Activated CD4-positive, alpha-beta T cell treated with anti-CD3 and anti-CD28 coated beads, Interleukin-2, amount 50 U/mL, for 1 hour (primary cell): ENCODE results near the gene PDILT.
"Not testable (repeated sequence)": the region's sequence is repeated elsewhere in the genome, so short reads cannot be mapped to it uniquely, and the experiment has no call there.

ENCODE experiments used
- DNase-seq: peaks from one replicate; pipeline ENCODE4 v3.0.0-alpha.2; 2020

The PDILT gene, protein sequence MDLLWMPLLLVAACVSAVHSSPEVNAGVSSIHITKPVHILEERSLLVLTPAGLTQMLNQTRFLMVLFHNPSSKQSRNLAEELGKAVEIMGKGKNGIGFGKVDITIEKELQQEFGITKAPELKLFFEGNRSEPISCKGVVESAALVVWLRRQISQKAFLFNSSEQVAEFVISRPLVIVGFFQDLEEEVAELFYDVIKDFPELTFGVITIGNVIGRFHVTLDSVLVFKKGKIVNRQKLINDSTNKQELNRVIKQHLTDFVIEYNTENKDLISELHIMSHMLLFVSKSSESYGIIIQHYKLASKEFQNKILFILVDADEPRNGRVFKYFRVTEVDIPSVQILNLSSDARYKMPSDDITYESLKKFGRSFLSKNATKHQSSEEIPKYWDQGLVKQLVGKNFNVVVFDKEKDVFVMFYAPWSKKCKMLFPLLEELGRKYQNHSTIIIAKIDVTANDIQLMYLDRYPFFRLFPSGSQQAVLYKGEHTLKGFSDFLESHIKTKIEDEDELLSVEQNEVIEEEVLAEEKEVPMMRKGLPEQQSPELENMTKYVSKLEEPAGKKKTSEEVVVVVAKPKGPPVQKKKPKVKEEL

GRCh38 chr16:20404637-20405036 lies at the start of gene PDILT:
TSS of gene PDILT (minus strand) at chr16:20404737. CDS start at chr16:20399300, 5,437 bp downstream.
- no peak for DNase-seq

GRCh38 chr16:20453633-20454032 lies 49.1 kb upstream of the PDILT start:
- not testable (repeated sequence) for DNase-seq

DNA sequence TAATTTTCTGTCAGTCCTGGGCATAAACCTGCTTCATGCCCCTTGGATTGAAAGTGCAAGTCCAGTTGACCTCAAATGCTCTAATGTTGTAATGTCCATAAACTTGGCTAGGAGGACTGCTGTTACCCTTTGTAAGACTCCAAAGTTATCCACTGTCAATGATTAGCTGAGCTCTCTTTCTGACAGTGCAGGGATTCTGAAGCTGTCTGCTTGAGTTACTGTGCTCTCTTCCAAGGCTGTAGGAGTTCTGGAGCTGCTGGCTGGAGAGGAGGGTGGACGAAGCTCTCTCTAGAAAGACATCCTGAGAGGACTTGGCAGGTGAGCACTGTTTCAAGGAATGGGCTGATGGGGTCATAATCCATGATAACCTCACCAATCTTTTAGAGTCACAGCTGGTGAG lies 46.8 kb upstream of the PDILT start, which contains the start of gene ACSM2A:
Gene ACSM2A, plus strand, starts transcription at position 158 of the 400 bp plus-strand sequence. CDS start 8,594 bp downstream, outside the sequence.
- DNase-seq: not testable (repeated sequence)

- DNase-seq: not testable (repeated sequence)
Observed at GRCh38 chr16:20446652-20447393, 42.3 kb upstream of the PDILT start.

- DNase-seq: not testable (repeated sequence)
Observed at GRCh38 chr16:20441859-20442258, 37.3 kb upstream of the PDILT start.

- DNase-seq: no peak
Observed at GRCh38 chr16:20441191-20441590, 36.7 kb upstream of the PDILT start.

DNA sequence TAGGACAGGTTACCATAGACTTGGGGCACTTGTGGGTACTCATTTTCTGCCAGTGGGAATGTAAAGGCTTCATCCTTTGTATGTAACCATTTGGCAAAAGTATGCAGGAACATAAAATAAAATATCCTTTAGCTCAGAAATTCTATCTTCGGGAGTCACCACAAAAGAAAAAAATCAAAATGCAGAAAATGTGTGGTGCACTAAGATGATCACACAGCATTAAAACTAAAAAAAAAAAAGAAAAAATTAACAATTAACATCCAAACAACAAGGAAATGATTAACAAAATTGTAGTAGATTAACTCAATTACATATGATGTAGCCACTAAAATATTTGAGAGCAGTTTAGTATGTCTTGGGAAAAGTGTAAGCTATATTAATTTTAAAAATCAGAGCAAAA lies 36.2 kb upstream of the PDILT start:
- not testable (repeated sequence) for DNase-seq

DNA sequence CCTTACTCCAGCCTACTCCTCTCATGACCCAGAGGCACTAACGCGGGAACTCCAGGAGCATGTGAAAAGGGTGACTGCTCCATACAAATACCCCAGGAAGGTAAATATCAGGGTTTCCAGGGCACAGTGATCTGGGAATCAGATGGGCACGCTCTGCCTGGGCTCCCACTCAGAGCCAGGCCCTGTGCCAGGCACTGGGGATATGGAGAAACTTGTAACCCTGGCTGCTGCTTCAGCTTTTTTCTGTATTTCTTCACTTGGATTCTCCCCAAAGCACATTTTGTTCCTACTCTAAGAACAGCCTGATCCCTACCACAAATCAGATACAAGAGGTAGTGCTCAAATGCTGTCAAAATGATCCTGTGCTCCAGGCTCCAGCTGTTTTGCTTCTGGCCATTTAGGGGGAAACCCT lies 35.3 kb upstream of the PDILT start:
- not testable (repeated sequence) for DNase-seq

DNA sequence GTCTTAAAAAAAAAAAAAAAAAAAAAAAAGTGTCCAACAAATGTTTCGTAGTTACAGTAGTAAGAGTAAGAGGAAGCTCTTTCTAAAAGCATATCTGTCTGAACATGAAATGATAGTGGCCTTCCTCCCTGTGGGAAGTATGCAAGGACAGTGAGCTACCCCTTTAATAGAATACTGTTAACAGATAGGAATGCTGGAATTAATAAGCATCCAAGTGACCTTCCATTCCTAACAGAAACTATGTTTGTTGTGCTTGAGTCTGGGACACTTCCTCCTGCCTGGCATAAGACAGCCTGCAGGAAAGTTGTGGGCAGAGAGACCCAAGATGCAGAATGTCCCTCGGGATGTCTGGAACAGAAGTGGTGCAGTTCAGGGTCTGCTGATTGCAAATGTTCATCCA lies 34.4 kb upstream of the PDILT start:
- DNase-seq: not testable (repeated sequence)

GRCh38 chr16:20430948-20431347 lies 26.4 kb upstream of the PDILT start:
- no peak for DNase-seq

DNA sequence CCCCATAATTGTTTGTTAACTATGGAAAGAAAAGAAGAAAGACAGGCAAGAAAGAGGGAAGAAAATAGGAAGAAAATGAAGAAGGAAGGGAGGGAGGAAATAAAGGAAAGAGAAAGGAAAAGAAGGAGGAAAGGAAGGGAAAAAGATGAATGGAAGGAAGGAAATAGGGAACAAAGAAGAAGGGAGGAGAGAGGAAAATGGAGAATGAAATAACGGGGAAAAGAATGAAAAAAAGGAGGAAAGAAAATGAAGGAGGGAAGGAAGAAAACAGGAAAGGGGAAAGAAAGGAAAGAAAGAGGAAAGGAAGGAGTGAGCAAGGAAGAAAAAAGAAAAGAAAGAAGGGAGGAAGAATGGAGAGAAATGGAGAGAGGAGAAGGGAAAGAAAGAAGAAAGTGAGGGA lies 25.9 kb upstream of the PDILT start:
- not testable (repeated sequence) for DNase-seq

DNA sequence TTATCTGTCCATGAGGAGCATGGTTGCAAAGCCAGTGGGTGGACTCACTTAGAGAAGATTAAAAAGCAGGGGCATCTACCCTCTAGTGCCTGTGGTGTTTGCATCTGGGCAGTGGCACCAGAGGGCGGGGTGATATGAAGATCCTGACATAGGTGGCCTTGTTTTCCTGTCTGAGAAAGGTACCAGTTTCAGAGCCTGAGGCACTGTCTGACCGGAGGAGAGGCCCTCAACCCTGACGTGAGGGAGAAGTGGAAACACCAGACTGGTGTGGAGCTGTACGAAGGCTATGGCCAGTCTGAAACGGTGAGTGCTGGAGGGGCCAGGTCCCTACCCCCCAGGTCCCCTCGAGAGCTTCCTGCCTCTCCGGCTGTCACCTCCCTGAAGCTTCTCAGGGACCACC lies 25.0 kb upstream of the PDILT start:
- not testable (repeated sequence) for DNase-seq

- not testable (repeated sequence) for DNase-seq
Observed at GRCh38 chr16:20427401-20427797, 22.9 kb upstream of the PDILT start.

GRCh38 chr16:20424129-20424866 lies 19.8 kb upstream of the PDILT start:
- DNase-seq: no peak

- not testable (repeated sequence) for DNase-seq
Observed at GRCh38 chr16:20423772-20424128, 19.2 kb upstream of the PDILT start.

DNA sequence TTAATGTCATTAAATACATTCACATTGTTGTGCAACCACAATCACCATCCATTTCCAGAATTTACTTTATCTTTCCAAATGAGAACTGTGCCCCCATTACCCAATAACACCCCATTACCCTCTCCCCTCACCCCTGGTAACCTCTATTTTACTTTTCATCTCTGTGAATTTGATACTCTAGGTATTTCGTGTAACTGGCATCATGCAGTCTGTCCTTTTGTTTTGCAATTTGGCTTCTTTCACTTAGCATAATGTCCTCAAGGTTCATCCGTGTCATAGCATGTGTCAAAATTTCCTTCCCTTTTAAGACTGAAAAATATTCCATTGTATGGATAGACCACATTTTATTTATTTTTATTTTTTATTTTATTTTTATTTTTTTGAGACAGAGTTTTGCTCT lies 17.2 kb upstream of the PDILT start:
- not testable (repeated sequence) for DNase-seq

DNA sequence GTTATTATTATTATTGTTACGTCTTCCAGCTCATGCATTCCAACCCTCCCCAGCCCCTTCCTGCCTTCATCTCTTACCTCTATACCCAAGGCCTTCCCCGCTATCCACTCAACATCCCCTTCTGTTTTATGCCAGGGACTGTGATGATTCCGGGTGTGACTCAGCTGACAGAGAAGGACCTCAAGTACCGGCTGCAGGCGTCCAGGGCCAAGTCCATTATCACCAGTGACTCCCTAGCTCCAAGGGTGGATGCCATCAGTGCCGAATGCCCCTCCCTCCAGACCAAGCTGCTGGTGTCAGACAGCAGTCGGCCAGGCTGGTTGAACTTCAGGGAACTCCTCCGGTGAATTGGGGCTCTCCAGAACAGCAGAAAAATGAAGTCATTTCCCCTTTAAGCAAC lies 14.6 kb upstream of the PDILT start:
- not testable (repeated sequence) for DNase-seq

DNA sequence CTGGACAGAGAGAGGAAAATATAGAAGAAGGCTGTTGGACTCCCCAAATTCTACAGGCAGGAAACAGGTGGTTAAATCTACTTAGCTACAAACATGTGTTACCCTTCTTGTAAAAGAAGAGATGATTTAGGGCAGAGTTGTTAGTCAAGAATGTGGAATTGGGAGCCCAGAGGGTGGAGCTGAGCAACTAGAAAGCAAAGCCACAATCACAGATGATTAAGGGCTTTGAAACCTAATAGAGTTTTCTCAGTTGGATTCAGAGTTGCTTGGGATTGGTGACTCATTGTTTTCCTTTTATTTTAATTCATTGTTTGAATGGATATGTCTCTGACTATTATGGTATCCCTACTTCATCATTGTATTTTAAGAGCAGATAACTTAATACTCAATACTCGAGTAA lies 11.0 kb upstream of the PDILT start:
- DNase-seq: no peak

- no peak for DNase-seq
Observed at GRCh38 chr16:20411055-20411454, 6.5 kb upstream of the PDILT start.

- DNase-seq: no peak
Observed at GRCh38 chr16:20410121-20410723, 5.7 kb upstream of the PDILT start.

- no peak for DNase-seq
Observed at GRCh38 chr16:20409398-20410120, 5.0 kb upstream of the PDILT start, which contains the start of gene ACSM5. TSS of gene ACSM5 (plus strand) at chr16:20409534. CDS start at chr16:20411485, 1,951 bp downstream.

GRCh38 chr16:20402651-20403050 lies 1.9 kb downstream of the PDILT start:
- DNase-seq: no peak
